Stimulated activated CD4-positive, alpha-beta T cell treated with anti-CD3 and anti-CD28 coated beads, TNF-alpha, amount 100 ng/mL, for 4 hours (primary cell): ENCODE measurements around the gene NVL.

Experiments used
- DNase-seq, 3 experiments: peaks; one replicate each; pipeline ENCODE4 v3.0.0-alpha.2; 2020; ENCODE audit warnings: low read depth in 3 of 3

The NVL gene

GRCh38 chr1:224287714-224288113 lies 42.3 kb downstream of the NVL start:
- no peak for DNase-seq

GRCh38 chr1:224282140-224282539 lies 47.8 kb downstream of the NVL start:
- no peak for DNase-seq

- DNase-seq = no peak
These were observed 53.0 kb downstream of the NVL start for GRCh38 chr1:224276771-224277487.

- no peak for DNase-seq
These were observed 54.9 kb downstream of the NVL start for GRCh38 chr1:224274970-224275626.

- DNase-seq = no peak
These were observed 56.3 kb downstream of the NVL start for GRCh38 chr1:224273641-224274040.

GRCh38 chr1:224271106-224271505 lies 58.9 kb downstream of the NVL start:
- DNase-seq = no peak

GRCh38 chr1:224267925-224268324 lies 62.0 kb downstream of the NVL start:
- no peak for DNase-seq

- DNase-seq = no peak
These were observed 62.8 kb downstream of the NVL start for GRCh38 chr1:224266915-224267856.

- DNase-seq = no peak
These were observed 63.7 kb downstream of the NVL start for GRCh38 chr1:224266105-224266914.

GRCh38 chr1:224264321-224264720 lies 65.7 kb downstream of the NVL start:
- DNase-seq = no peak

- no peak for DNase-seq
These were observed 67.5 kb downstream of the NVL start for GRCh38 chr1:224262373-224263054.

GRCh38 chr1:224259986-224260385 lies 70.0 kb downstream of the NVL start:
- no peak for DNase-seq

GRCh38 chr1:224258351-224258750 lies 71.6 kb downstream of the NVL start:
- no peak for DNase-seq

- DNase-seq = no peak
These were observed 73.3 kb downstream of the NVL start for GRCh38 chr1:224256640-224257039.

GRCh38 chr1:224253721-224254120 lies 76.3 kb downstream of the NVL start:
- DNase-seq = no peak

- no peak for DNase-seq
These were observed 77.5 kb downstream of the NVL start for GRCh38 chr1:224252479-224252878.

GRCh38 chr1:224251741-224252146 lies 78.2 kb downstream of the NVL start:
- no peak for DNase-seq

GRCh38 chr1:224245188-224245587 lies 84.8 kb downstream of the NVL start:
- no peak for DNase-seq

GRCh38 chr1:224238756-224239155 lies 91.2 kb downstream of the NVL start:
- no peak for DNase-seq

- no peak for DNase-seq
These were observed 91.8 kb downstream of the NVL start for GRCh38 chr1:224238212-224238611.
